Tibial artery (tissue), 4 donors: ENCODE results near the gene COL8A2.

ENCODE experiments used
- DNase-seq, 2 donors: peaks; one replicate each; pipeline ENCODE4 v3.0.0-alpha.2; 2019
- H3K27ac ChIP-seq, 2 donors: fragments of 200-600 bp; sonication (generic) in 1 of 2; 1 replicate in 1 of 2; 2 replicates in 1 of 2; pipeline ENCODE4 v1.5.1; 2018 to 2019; ENCODE audit warnings: mild to moderate bottlenecking in 1 of 2
- H3K27me3 ChIP-seq, 2 donors: fragments of 200-600 bp; sonication (generic) in 1 of 2; one replicate each; pipeline versions ENCODE4 v1.5.1 to v1.6.0; 2016 to 2019
- H3K36me3 ChIP-seq, 3 donors: fragments of 200-600 bp; sonication (generic) in 2 of 3; one replicate each; pipeline ENCODE4 v1.5.1; 2016 to 2019; ENCODE audit warnings: mild to moderate bottlenecking in 2 of 3
- H3K4me1 ChIP-seq, 4 donors: fragments of 200-600 bp; sonication (generic) in 2 of 4; 1 replicate in 3 of 4; 2 replicates in 1 of 4; pipeline ENCODE4 v1.5.1; 2016 to 2019
- H3K4me3 ChIP-seq, 2 donors: fragments of 200-600 bp; sonication (generic) in 1 of 2; 1 replicate in 1 of 2; 2 replicates in 1 of 2; pipeline ENCODE4 v1.5.1; 2018 to 2019; ENCODE audit warnings: mild to moderate bottlenecking in 2 of 2
- H3K9me3 ChIP-seq, 3 donors: fragments of 200-600 bp; sonication (generic) in 1 of 3; one replicate each; pipeline ENCODE4 v1.5.1; 2016 to 2019
- intact Hi-C: fragments of 100-400 bp; cut with DNase I; formaldehyde crosslinking; loops from one replicate; pipeline ENCODE4 v1.15.0; 2023; ENCODE audit warnings: low total_unique reads
- TF ChIP-seq, protein P1 (sequence below), 2 experiments: fragments of 200-600 bp in 1 of 2; fragments of 450-650 bp in 1 of 2; IDR thresholded peaks; one replicate each; pipeline ENCODE4 v1.5.1; 2017 to 2019; ENCODE audit warnings: antibody characterized with exemption in 2 of 2, mild to moderate bottlenecking in 1 of 2, moderate library complexity in 1 of 2

Gene COL8A2

DNA sequence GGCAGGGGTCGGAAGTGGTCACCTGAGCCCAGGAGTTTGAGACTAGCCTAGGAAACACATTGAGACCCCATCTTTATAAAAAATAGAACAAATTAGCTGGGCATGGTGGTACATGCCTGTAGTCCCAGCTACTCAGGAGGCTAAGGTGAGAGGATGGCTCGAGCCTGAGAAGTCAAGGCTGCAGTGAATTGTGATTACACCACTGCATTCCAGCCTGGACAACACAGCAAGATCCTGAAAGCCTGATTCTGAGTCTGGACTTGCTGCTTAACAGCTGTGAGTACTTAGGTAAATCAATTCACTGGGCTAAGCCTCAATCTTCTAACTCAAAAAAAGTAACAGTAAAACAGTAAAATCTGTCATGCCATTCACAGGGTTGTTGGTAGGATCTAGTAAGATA is 19.4 kb upstream of the COL8A2 start:
- intact Hi-C loops = no loop called here
- DNase-seq = no peak
- no peaks in the 10 kb centered on the region for H3K27me3 ChIP-seq
- H3K4me1 ChIP-seq = peaks cover 0 to 55% (median 16%) of the 10 kb centered on the region in 4 donors
- H3K9me3 ChIP-seq = no peaks in the 10 kb centered on the region
- no peak overlapping the region for H3K4me3 ChIP-seq
- peaks cover 2 to 14% (median 5%) of the 10 kb centered on the region in 3 donors for H3K36me3 ChIP-seq
- H3K27ac ChIP-seq = no peak overlapping the region
- TF ChIP-seq, protein P1, sequence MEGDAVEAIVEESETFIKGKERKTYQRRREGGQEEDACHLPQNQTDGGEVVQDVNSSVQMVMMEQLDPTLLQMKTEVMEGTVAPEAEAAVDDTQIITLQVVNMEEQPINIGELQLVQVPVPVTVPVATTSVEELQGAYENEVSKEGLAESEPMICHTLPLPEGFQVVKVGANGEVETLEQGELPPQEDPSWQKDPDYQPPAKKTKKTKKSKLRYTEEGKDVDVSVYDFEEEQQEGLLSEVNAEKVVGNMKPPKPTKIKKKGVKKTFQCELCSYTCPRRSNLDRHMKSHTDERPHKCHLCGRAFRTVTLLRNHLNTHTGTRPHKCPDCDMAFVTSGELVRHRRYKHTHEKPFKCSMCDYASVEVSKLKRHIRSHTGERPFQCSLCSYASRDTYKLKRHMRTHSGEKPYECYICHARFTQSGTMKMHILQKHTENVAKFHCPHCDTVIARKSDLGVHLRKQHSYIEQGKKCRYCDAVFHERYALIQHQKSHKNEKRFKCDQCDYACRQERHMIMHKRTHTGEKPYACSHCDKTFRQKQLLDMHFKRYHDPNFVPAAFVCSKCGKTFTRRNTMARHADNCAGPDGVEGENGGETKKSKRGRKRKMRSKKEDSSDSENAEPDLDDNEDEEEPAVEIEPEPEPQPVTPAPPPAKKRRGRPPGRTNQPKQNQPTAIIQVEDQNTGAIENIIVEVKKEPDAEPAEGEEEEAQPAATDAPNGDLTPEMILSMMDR (IDR thresholded peaks at IDR 0.05) = no peak

DNA sequence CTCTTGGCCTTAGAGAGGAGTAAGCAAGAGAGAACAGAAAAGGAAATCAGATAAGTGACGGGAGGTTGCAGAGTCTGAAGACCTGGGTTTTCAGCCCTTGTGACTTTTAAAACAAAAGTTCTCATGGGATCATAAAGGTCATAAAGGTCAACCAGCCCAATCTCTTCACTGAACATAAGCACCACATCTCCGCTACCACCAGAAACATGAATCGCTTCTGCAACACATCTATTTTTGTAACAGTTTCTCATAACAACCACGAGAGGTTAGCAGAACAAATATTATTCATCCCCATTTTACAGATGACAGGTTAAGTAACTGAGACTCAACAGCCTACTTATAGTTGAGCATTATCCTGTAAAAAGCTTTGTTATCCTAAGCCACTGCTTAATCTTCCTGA is 18.4 kb upstream of the COL8A2 start:
- H3K36me3 ChIP-seq = peaks cover 9 to 23% (median 12%) of the 10 kb centered on the region in 3 donors
- H3K27me3 ChIP-seq = no peaks in the 10 kb centered on the region
- peaks cover 0 to 51% (median 15%) of the 10 kb centered on the region in 4 donors for H3K4me1 ChIP-seq
- H3K4me3 ChIP-seq = no peak overlapping the region
- TF ChIP-seq, protein P1 (IDR thresholded peaks at IDR 0.05) = no peak
- intact Hi-C loops = no loop called here
- H3K9me3 ChIP-seq = no peaks in the 10 kb centered on the region
- no peak for DNase-seq
- H3K27ac ChIP-seq = peak overlapping the region in 1 of 2 donors; percentile 44

DNA sequence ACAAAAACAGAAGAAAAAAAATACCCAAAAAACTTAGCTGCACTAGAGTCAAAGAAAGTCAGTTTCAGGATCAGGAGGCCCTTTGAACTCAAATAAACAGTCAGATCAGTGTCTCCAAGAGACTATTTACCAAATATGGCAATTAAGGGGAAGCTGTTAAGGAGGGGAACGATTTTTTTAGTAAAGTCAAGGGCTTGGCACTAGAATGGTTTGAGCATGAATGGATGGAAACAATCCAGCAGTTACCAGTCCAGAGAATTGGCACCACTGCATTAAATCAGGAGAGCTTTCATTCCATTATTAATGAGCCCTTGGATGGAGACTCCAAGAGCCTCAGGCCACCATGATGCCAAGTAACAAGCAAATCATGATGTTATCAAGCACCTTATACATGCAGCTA is 17.1 kb upstream of the COL8A2 start:
- Histone ChIP-seq H3K4me1 (peaks cover 0 to 48% (median 11%) of the 10 kb centered on the region in 4 donors), H3K9me3 (no peaks in the 10 kb centered on the region), H3K27me3 (no peaks in the 10 kb centered on the region), H3K27ac (peak overlapping the region; percentile 0 to 49), H3K36me3 (peaks cover 20 to 36% (median 21%) of the 10 kb centered on the region in 3 donors), H3K4me3 (no peak overlapping the region)
- intact Hi-C loops = no loop called here
- TF ChIP-seq, protein P1 (IDR thresholded peaks at IDR 0.05) = no peak
- no peak for DNase-seq

- no peak overlapping the region for H3K4me3 ChIP-seq
- DNase-seq = no peak
- TF ChIP-seq, protein P1 (IDR thresholded peaks at IDR 0.05) = no peak
- H3K9me3 ChIP-seq = no peaks in the 10 kb centered on the region
- H3K4me1 ChIP-seq = peaks cover 7 to 67% (median 34%) of the 10 kb centered on the region in 4 donors
- H3K27ac ChIP-seq = no peak overlapping the region
- intact Hi-C loops = no loop called here
- no peaks in the 10 kb centered on the region for H3K27me3 ChIP-seq
- H3K36me3 ChIP-seq = peaks cover 20 to 38% (median 24%) of the 10 kb centered on the region in 3 donors
These were observed 14.5 kb upstream of the COL8A2 start for GRCh38 chr1:36139521-36139920.

DNA sequence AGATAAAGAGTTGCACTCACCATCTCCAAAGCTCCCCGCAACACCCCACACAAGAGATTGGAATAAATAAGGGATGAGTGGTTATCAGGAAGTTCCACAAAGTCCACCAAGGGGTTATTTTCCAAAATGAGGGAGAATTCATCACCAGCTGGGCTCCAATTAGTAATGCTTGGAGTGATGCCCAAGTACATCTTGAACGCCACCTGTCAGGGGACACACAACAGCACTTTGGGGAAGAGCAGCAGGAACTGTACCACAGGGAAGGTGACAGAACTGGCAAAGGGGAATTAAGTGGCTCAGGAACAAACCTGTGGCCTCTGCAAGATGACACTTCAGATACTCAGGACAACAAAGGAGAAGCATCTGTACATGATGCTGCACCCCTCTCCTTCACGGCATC is 12.8 kb upstream of the COL8A2 start:
- Histone ChIP-seq H3K4me3 (no peak overlapping the region), H3K27me3 (no peaks in the 10 kb centered on the region), H3K9me3 (no peaks in the 10 kb centered on the region), H3K27ac (peak overlapping the region; percentile 76 to 77), H3K4me1 (peaks cover 7 to 83% (median 48%) of the 10 kb centered on the region in 4 donors), H3K36me3 (peaks cover 20 to 38% (median 24%) of the 10 kb centered on the region in 3 donors)
- TF ChIP-seq, protein P1 (IDR thresholded peaks at IDR 0.05) = no peak
- intact Hi-C loops = no loop called here
- no peak for DNase-seq

GRCh38 chr1:36137226-36137625 is 12.2 kb upstream of the COL8A2 start:
- peaks cover 7 to 77% (median 46%) of the 10 kb centered on the region in 4 donors for H3K4me1 ChIP-seq
- no peaks in the 10 kb centered on the region for H3K27me3 ChIP-seq
- TF ChIP-seq, protein P1 (IDR thresholded peaks at IDR 0.05) = no peak
- H3K9me3 ChIP-seq = no peaks in the 10 kb centered on the region
- no peak for DNase-seq
- H3K27ac ChIP-seq = peak overlapping the region; percentile 76 to 77
- H3K4me3 ChIP-seq = no peak overlapping the region
- peaks cover 20 to 38% (median 24%) of the 10 kb centered on the region in 3 donors for H3K36me3 ChIP-seq
- intact Hi-C loops = no loop called here
